SK-N-SH (cell line): ENCODE results near the gene GRWD1. TPM values are rescaled to one million over a fixed set of nuclear protein-coding genes. Genes with fewer than 3 reads are reported as not detected.
A peak's percentile ranks its signal among the peaks of the same experiment; 100 is the strongest.

Experiments used
- CTCF ChIA-PET: fragments of 300-600, 350-600 bp; formaldehyde crosslinking; extraction: SDS; loops from one replicate; lab custom pipeline; 2021; lab: Yijun Ruan, JAX
- POLR2A ChIA-PET: fragments of 350-600 bp; sonication (Branson Sonifier 250); formaldehyde crosslinking; extraction: SDS; loops from one replicate; lab custom pipeline; 2020; ENCODE audit warnings: antibody characterized with exemption, inconsistent platforms; lab: Yijun Ruan, JAX
- DNase-seq: peaks from one replicate; pipeline ENCODE4 v3.0.0; 2012
- H2AFZ ChIP-seq: fragments of 200-600 bp; sonication (generic); 2 replicates; pipeline ENCODE4 v1.8.1; 2016; ENCODE audit warnings: antibody characterized with exemption, mild to moderate bottlenecking, low read depth
- H3F3A ChIP-seq: fragments of 200-600 bp; sonication (generic); replicated peaks from 2 replicates; pipeline ENCODE3; 2016; ENCODE audit warnings: antibody characterized with exemption, mild to moderate bottlenecking; ENCODE audit not compliant: insufficient read depth
- H3K27ac ChIP-seq, 2 experiments: fragments of 200-500 bp in 1 of 2; fragments of 200-600 bp in 1 of 2; sonication (Bioruptor generic) in 1 of 2; sonication (generic), shearing (Covaris generic) in 1 of 2; 2 replicates each; pipeline versions ENCODE4 v1.5.1 to v1.6.1; 2014 to 2016; ENCODE audit warnings: low read depth in 2 of 2, inconsistent platforms in 1 of 2, low read length in 1 of 2, mild to moderate bottlenecking in 1 of 2, mixed read lengths in 1 of 2
- H3K27me3 ChIP-seq: fragments of 200-600 bp; sonication (generic), shearing (Covaris generic); 2 replicates; pipeline ENCODE4 v1.6.1; 2016; ENCODE audit warnings: mixed run types; ENCODE audit not compliant: insufficient read depth
- H3K36me3 ChIP-seq, 2 experiments: fragments of 200-500 bp in 1 of 2; fragments of 200-600 bp in 1 of 2; sonication (Bioruptor generic) in 1 of 2; sonication (generic) in 1 of 2; replicated peaks in 1 of 2; 2 replicates each; pipeline versions ENCODE3 to v1.5.1; 2014 to 2016; ENCODE audit warnings: low read length in 1 of 2, mild to moderate bottlenecking in 1 of 2; ENCODE audit not compliant: insufficient read depth in 2 of 2, control insufficient read depth in 1 of 2
- H3K4me1 ChIP-seq, 2 experiments: fragments of 200-500 bp in 1 of 2; fragments of 200-600 bp in 1 of 2; sonication (Bioruptor generic) in 1 of 2; sonication (generic), shearing (Covaris generic) in 1 of 2; 2 replicates each; pipeline versions ENCODE4 v1.5.1 to v1.6.1; 2014 to 2016; ENCODE audit warnings: low read depth in 1 of 2, low read length in 1 of 2, mixed run types in 1 of 2; ENCODE audit not compliant: insufficient read depth in 2 of 2, control insufficient read depth in 1 of 2
- H3K4me2 ChIP-seq: fragments of 200-600 bp; sonication (generic), shearing (Covaris generic); 2 replicates; pipeline ENCODE4 v1.6.1; 2017; ENCODE audit warnings: mixed run types
- H3K4me3 ChIP-seq, 2 experiments: fragments of 200-500 bp in 1 of 2; fragments of 200-600 bp in 1 of 2; sonication (Bioruptor generic) in 1 of 2; sonication (generic), shearing (Covaris generic) in 1 of 2; 2 replicates each; pipeline versions ENCODE4 v1.5.1 to v1.8.1; 2014 to 2016; ENCODE audit warnings: low read depth in 2 of 2, inconsistent platforms in 1 of 2, low read length in 1 of 2, mild to moderate bottlenecking in 1 of 2, mixed read lengths in 1 of 2, moderate library complexity in 1 of 2
- H3K79me2 ChIP-seq: fragments of 200-600 bp; sonication (generic); 2 replicates; pipeline ENCODE4 v1.8.1; 2017; ENCODE audit warnings: mild to moderate bottlenecking; ENCODE audit not compliant: insufficient read depth
- H3K9ac ChIP-seq: fragments of 200-600 bp; sonication (generic); 2 replicates; pipeline ENCODE4 v1.6.1; 2017; ENCODE audit warnings: mixed run types
- H3K9me2 ChIP-seq: fragments of 200-600 bp; sonication (generic); 2 replicates; pipeline ENCODE4 v1.6.1; 2017; ENCODE audit warnings: mixed run types
- H3K9me3 ChIP-seq: fragments of 200-600 bp; sonication (generic); 2 replicates; pipeline ENCODE4 v1.6.1; 2017; ENCODE audit warnings: mixed run types, mild to moderate bottlenecking, moderate library complexity
- H4K20me1 ChIP-seq: fragments of 200-600 bp; sonication (generic); 2 replicates; pipeline ENCODE4 v1.6.1; 2017; ENCODE audit warnings: mild to moderate bottlenecking, mixed run types; ENCODE audit not compliant: insufficient read depth
- ELF1 ChIP-seq: IDR thresholded peaks from 2 replicates; pipeline ENCODE4 v1.4.0; 2012
- EP300 ChIP-seq, 2 experiments: IDR thresholded peaks; 2 replicates each; pipeline versions ENCODE4 v1.4.0 to v1.6.1; 2012; ENCODE audit warnings: borderline replicate concordance in 1 of 2, low read depth in 1 of 2, low read length in 1 of 2
- FOXM1 ChIP-seq: IDR thresholded peaks from 2 replicates; pipeline ENCODE4 v1.4.0; 2012; ENCODE audit warnings: low read depth, mild to moderate bottlenecking
- IRF3 ChIP-seq: fragments of 150-350 bp; IDR thresholded peaks from 2 replicates; pipeline ENCODE4 v1.6.1; 2016; ENCODE audit warnings: mild to moderate bottlenecking, low read depth, low read length
- MEF2A ChIP-seq: IDR thresholded peaks from 2 replicates; pipeline ENCODE4 v1.4.0; 2012; ENCODE audit warnings: low read depth, borderline replicate concordance
- MXI1 ChIP-seq: IDR thresholded peaks from 2 replicates; pipeline ENCODE4 v1.6.1; 2012; ENCODE audit warnings: mild to moderate bottlenecking, low read depth, low read length, improper control_type of control experiment
- NFIC ChIP-seq: IDR thresholded peaks from 2 replicates; pipeline ENCODE4 v1.4.0; 2012; ENCODE audit warnings: borderline replicate concordance
- POLR2AphosphoS5 ChIP-seq: IDR thresholded peaks from 2 replicates; pipeline ENCODE4 v1.6.1; 2012; ENCODE audit warnings: low read depth, low read length
- RFX5 ChIP-seq: IDR thresholded peaks from 2 replicates; pipeline ENCODE4 v1.6.1; 2012; ENCODE audit warnings: mild to moderate bottlenecking, improper control_type of control experiment, low read length
- SIN3A ChIP-seq: IDR thresholded peaks from 2 replicates; pipeline ENCODE4 v1.6.1; 2012; ENCODE audit warnings: low read depth, mild to moderate bottlenecking, low read length, moderate library complexity, borderline replicate concordance
- TAF1 ChIP-seq: IDR thresholded peaks from 2 replicates; pipeline ENCODE4 v1.6.1; 2012; ENCODE audit warnings: low read depth, mild to moderate bottlenecking, low read length, moderate library complexity, borderline replicate concordance
- TCF12 ChIP-seq: IDR thresholded peaks from 2 replicates; pipeline ENCODE4 v1.4.0; 2012
- TEAD4 ChIP-seq: IDR thresholded peaks from 2 replicates; pipeline ENCODE4 v1.4.0; 2012; ENCODE audit warnings: mild to moderate bottlenecking, borderline replicate concordance; ENCODE audit not compliant: insufficient read depth
- USF1 ChIP-seq: IDR thresholded peaks from 2 replicates; pipeline ENCODE4 v1.4.0; 2012; ENCODE audit warnings: low read depth, borderline replicate concordance
- YY1 ChIP-seq: IDR thresholded peaks from 2 replicates; pipeline ENCODE4 v1.4.0; 2012; ENCODE audit warnings: low read depth, mild to moderate bottlenecking
- ZBTB33 ChIP-seq: IDR thresholded peaks from 2 replicates; pipeline ENCODE4 v1.4.0; 2012; ENCODE audit warnings: low read depth, borderline replicate concordance
- WGBS: methylation state at CpG from one replicate; pipeline ENCODE4 v1.1.6; 2017; ENCODE audit warnings: low lambda C conversion rate; 5-methylcytosine and 5-hydroxymethylcytosine counted together
- polyA plus RNA-seq, 3 experiments: library from polyadenylated mRNA; depleted of rRNA; stranded (reverse); fragments of >200 nt; gene quantifications; 2 replicates each; pipeline ENCODE4 v1.2.3, GENCODE V29; 2012
- TF ChIP-seq, protein P1 (sequence below): fragments of 150-350 bp; IDR thresholded peaks from 2 replicates; pipeline ENCODE4 v1.6.1; 2017; ENCODE audit warnings: antibody characterized with exemption, low read length, low read depth, borderline replicate concordance
- TF ChIP-seq, protein P2 (sequence below): IDR thresholded peaks from 2 replicates; pipeline ENCODE4 v1.6.1; 2012; ENCODE audit warnings: mild to moderate bottlenecking, low read depth, low read length, moderate library complexity

Gene GRWD1
- polyA plus RNA-seq, 1 of the 3 experiments (the other 2 are of a cell fraction) = 36.6 TPM

DNA sequence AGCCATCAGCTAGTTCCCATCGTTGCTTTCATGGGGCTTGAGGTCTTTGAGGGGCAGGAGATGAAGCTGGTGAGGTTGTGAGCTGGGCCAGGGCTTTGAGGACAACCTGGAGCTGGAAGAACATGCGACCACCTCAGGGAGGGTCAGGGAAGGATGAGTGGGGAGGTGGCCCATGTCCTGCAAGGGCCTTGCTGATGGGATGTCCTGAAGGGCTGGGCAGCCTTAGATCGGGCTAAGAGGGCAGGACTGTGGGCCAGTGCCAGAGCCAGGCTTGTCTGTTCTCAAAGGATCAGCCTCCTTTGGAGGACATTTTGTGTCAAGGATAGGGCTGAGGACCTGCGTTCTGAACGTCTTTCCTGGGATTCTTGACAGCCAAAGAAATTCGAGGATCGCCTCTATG is 33.9 kb downstream of the GRWD1 start:
- POLR2A ChIA-PET = interaction anchor here (0.9 to 1.5 kb wide), 3 partner anchors 8 to 10 kb away, joined by 3 to 6 read pairs (median 5); no protein-coding TSS in a partner anchor
- no peak overlapping the region for H3K27ac ChIP-seq
- no peak overlapping the region for H3K4me3 ChIP-seq
- H3K9ac ChIP-seq = no peak overlapping the region
- H3K36me3 ChIP-seq = peaks cover 15 to 45% of the 10 kb centered on the region in 2 experiments
- peak; percentile 19 for DNase-seq
- no peak overlapping the region for H3K4me2 ChIP-seq
- H3F3A ChIP-seq = peaks cover 22% of the 10 kb centered on the region
- CTCF ChIA-PET = interaction anchor here (1.8 to 4.4 kb wide), 2 partner anchors 10 to 129 kb away, joined by 5 to 23 read pairs; no protein-coding TSS in a partner anchor
- 86% methylated on average over 5 of the region's 7 CpGs for WGBS
- no peak overlapping the region for H2AFZ ChIP-seq
- H3K27me3 ChIP-seq = no peaks in the 10 kb centered on the region
- no peaks in the 10 kb centered on the region for H3K79me2 ChIP-seq
- no peaks in the 10 kb centered on the region for H3K9me3 ChIP-seq
- peaks cover 9% of the 10 kb centered on the region for H4K20me1 ChIP-seq
- no peak for TF ChIP-seq NFIC
- TF ChIP-seq POLR2AphosphoS5 = no peak
- no peak for TF ChIP-seq IRF3
- TF ChIP-seq TCF12 = no peak
- TF ChIP-seq RFX5 = no peak
- no peak for TF ChIP-seq YY1
- no peak for TF ChIP-seq MEF2A
- no peak for TF ChIP-seq TEAD4
- TF ChIP-seq ELF1 = no peak
- no peak for TF ChIP-seq FOXM1
- TF ChIP-seq ZBTB33 = no peak
- TF ChIP-seq MXI1 = no peak
- TF ChIP-seq, protein P1, sequence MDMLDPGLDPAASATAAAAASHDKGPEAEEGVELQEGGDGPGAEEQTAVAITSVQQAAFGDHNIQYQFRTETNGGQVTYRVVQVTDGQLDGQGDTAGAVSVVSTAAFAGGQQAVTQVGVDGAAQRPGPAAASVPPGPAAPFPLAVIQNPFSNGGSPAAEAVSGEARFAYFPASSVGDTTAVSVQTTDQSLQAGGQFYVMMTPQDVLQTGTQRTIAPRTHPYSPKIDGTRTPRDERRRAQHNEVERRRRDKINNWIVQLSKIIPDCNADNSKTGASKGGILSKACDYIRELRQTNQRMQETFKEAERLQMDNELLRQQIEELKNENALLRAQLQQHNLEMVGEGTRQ = no peak
- TF ChIP-seq TAF1 = no peak
- TF ChIP-seq, protein P2, sequence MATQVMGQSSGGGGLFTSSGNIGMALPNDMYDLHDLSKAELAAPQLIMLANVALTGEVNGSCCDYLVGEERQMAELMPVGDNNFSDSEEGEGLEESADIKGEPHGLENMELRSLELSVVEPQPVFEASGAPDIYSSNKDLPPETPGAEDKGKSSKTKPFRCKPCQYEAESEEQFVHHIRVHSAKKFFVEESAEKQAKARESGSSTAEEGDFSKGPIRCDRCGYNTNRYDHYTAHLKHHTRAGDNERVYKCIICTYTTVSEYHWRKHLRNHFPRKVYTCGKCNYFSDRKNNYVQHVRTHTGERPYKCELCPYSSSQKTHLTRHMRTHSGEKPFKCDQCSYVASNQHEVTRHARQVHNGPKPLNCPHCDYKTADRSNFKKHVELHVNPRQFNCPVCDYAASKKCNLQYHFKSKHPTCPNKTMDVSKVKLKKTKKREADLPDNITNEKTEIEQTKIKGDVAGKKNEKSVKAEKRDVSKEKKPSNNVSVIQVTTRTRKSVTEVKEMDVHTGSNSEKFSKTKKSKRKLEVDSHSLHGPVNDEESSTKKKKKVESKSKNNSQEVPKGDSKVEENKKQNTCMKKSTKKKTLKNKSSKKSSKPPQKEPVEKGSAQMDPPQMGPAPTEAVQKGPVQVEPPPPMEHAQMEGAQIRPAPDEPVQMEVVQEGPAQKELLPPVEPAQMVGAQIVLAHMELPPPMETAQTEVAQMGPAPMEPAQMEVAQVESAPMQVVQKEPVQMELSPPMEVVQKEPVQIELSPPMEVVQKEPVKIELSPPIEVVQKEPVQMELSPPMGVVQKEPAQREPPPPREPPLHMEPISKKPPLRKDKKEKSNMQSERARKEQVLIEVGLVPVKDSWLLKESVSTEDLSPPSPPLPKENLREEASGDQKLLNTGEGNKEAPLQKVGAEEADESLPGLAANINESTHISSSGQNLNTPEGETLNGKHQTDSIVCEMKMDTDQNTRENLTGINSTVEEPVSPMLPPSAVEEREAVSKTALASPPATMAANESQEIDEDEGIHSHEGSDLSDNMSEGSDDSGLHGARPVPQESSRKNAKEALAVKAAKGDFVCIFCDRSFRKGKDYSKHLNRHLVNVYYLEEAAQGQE = no peak
- TF ChIP-seq SIN3A = no peak
- no peak for TF ChIP-seq EP300 (IDR thresholded peaks at IDR 0.05; ENCODE audit: borderline replicate concordance in 1 of 2, low read depth in 1 of 2, low read length in 1 of 2)
- TF ChIP-seq USF1 = no peak
- no peaks in the 10 kb centered on the region for H3K9me2 ChIP-seq
- peaks cover 7 to 11% of the 10 kb centered on the region in 2 experiments; a peak in 3 of 4 replicates for H3K4me1 ChIP-seq
